K562 (cell line): ENCODE measurements around the gene PRLH. TPM values are rescaled to one million over a fixed set of nuclear protein-coding genes. Genes with fewer than 3 reads are reported as not detected.

Experiments used
- ATAC-seq: fragments of 200-7000 bp; cut with Tn5 transposase; 3 replicates; pipeline ENCODE4 v1.9.1; 2020; ENCODE audit warnings: moderate library complexity
- BruUV-seq: library from RNA; stranded (reverse); fragments of 400-500 nt; replicated peaks from 2 replicates; lab custom pipeline; 2021; lab: Mats Ljungman, UMichigan
- CTCF ChIA-PET: fragments of 300-600 bp; formaldehyde crosslinking; extraction: SDS; loops from one replicate; lab custom pipeline; 2021; ENCODE audit warnings: low intra/inter-chr PET ratio; lab: Yijun Ruan, JAX
- POLR2A ChIA-PET: fragments of 300-600, 350-650 bp; sonication (Branson Sonifier 250); formaldehyde crosslinking; extraction: SDS; loops from one replicate; lab custom pipeline; 2021; ENCODE audit warnings: antibody characterized with exemption, inconsistent platforms; lab: Yijun Ruan, JAX
- DNase-seq, 4 experiments: peaks; one replicate each; pipeline versions ENCODE4 v3.0.0 to v3.0.0-alpha.2; 2011 to 2018; ENCODE audit warnings: low spot score in 3 of 4, mixed read lengths in 3 of 4; ENCODE audit errors: extremely low read depth in 1 of 4
- FAIRE-seq: peaks from 2 replicates; lab custom pipeline; 2011; peaks lifted over from hg19 to GRCh38; lab: Jason Lieb, UNC
- H2AFZ ChIP-seq: 2 replicates; pipeline ENCODE4 v1.6.0; 2011; ENCODE audit warnings: low read depth, low read length, control low read depth, inconsistent platforms
- H3K27ac ChIP-seq: fragments of 200-600 bp; 3 replicates; pipeline ENCODE4 v1.8.0; 2011; ENCODE audit warnings: low read depth, mild to moderate bottlenecking, control low read depth, inconsistent platforms, low read length, moderate library complexity, mixed read lengths; ENCODE audit errors: extremely low read depth
- H3K27me3 ChIP-seq, 2 experiments: fragments of 300-600 bp in 1 of 2; 2 replicates in 1 of 2; 3 replicates in 1 of 2; pipeline versions ENCODE4 v1.6.0 to v1.8.0; 2011; ENCODE audit warnings: inconsistent platforms in 2 of 2, low read length in 2 of 2, mild to moderate bottlenecking in 1 of 2, mixed read lengths in 1 of 2, moderate library complexity in 1 of 2; ENCODE audit not compliant: control insufficient read depth in 2 of 2, insufficient read depth in 2 of 2
- H3K36me3 ChIP-seq: fragments of 300-600 bp; 3 replicates; pipeline ENCODE4 v1.8.0; 2011; ENCODE audit warnings: mild to moderate bottlenecking, low read length, inconsistent platforms; ENCODE audit not compliant: control insufficient read depth, insufficient read depth
- H3K4me1 ChIP-seq, 2 experiments: fragments of 200-600 bp in 1 of 2; replicated peaks in 1 of 2; 2 replicates in 1 of 2; 3 replicates in 1 of 2; pipeline versions ENCODE4 v1.5.1 to v1.8.0; 2011; ENCODE audit warnings: inconsistent platforms in 2 of 2, low read length in 2 of 2, mild to moderate bottlenecking in 1 of 2, mixed read lengths in 1 of 2, moderate library complexity in 1 of 2; ENCODE audit not compliant: control insufficient read depth in 2 of 2, insufficient read depth in 2 of 2
- H3K4me2 ChIP-seq: 2 replicates; pipeline ENCODE4 v1.6.1; 2011; ENCODE audit warnings: low read length, control low read depth, inconsistent platforms, mixed read lengths; ENCODE audit not compliant: insufficient read depth
- H3K4me3 ChIP-seq: fragments of 200-600 bp; sonication (generic), shearing (Covaris generic); 2 replicates; pipeline ENCODE4 v1.5.1; 2016; ENCODE audit warnings: control low read depth, inconsistent platforms
- H3K79me2 ChIP-seq: fragments of 200-600 bp; 3 replicates; pipeline ENCODE4 v1.8.0; 2011; ENCODE audit warnings: low read length, inconsistent platforms; ENCODE audit not compliant: control insufficient read depth, insufficient read depth
- H3K9ac ChIP-seq, 2 experiments: 2 replicates each; pipeline versions ENCODE4 v1.6.0 to v1.6.1; 2011; ENCODE audit warnings: low read depth in 2 of 2, low read length in 2 of 2, control low read depth in 1 of 2, inconsistent platforms in 1 of 2, mild to moderate bottlenecking in 1 of 2, mixed read lengths in 1 of 2; ENCODE audit not compliant: insufficient read depth in 1 of 2
- H3K9me1 ChIP-seq: one replicate; pipeline ENCODE4 v1.6.0; 2011; ENCODE audit warnings: inconsistent platforms, mild to moderate bottlenecking, low read length, moderate library complexity; ENCODE audit not compliant: control insufficient read depth, insufficient read depth
- H3K9me3 ChIP-seq: replicated peaks from 2 replicates; pipeline ENCODE4 v1.5.1; 2011; ENCODE audit warnings: low read depth, low read length, inconsistent platforms; ENCODE audit not compliant: control insufficient read depth, insufficient read depth
- H4K20me1 ChIP-seq: replicated peaks from 2 replicates; pipeline ENCODE4 v1.6.1; 2011; ENCODE audit warnings: low read length, inconsistent platforms, mixed read lengths; ENCODE audit not compliant: control insufficient read depth, insufficient read depth
- ADNP ChIP-seq: fragments of 200-800 bp; sonication (Bioruptor generic); IDR thresholded peaks from 2 replicates; pipeline ENCODE4 v1.6.1; 2016; ENCODE audit warnings: missing genetic modification characterization, missing compliant biosample characterization
- ELF1 ChIP-seq: fragments of 200-800 bp; sonication (Bioruptor generic); IDR thresholded peaks from 2 replicates; pipeline ENCODE4 v1.6.1; 2016; ENCODE audit warnings: missing genetic modification characterization, missing compliant biosample characterization
- GTF2E2 ChIP-seq: fragments of 200-800 bp; sonication (Bioruptor generic); IDR thresholded peaks from 2 replicates; pipeline ENCODE4 v1.6.1; 2016; ENCODE audit warnings: missing genetic modification characterization, missing compliant biosample characterization
- KAT2B ChIP-seq: IDR thresholded peaks from one replicate; pipeline ENCODE4 v1.6.1; 2012; ENCODE audit warnings: low read depth, mild to moderate bottlenecking, control low read depth, inconsistent platforms, low read length, moderate library complexity
- KDM2B ChIP-seq: fragments of 250-450 bp; sonication (Bioruptor Pico); IDR thresholded peaks from 2 replicates; pipeline ENCODE4 v1.8.0; 2021; ENCODE audit warnings: mild to moderate bottlenecking, moderate library complexity
- LEF1 ChIP-seq: fragments of 450-650 bp; IDR thresholded peaks from 2 replicates; pipeline ENCODE4 v1.6.1; 2016; ENCODE audit warnings: mild to moderate bottlenecking
- MED1 ChIP-seq: sonication (generic); formaldehyde crosslinking; IDR thresholded peaks from 2 replicates; pipeline ENCODE4 v1.8.1; 2023; ENCODE audit warnings: missing genetic modification reagents, borderline replicate concordance
- NFIX ChIP-seq: fragments of 250-450 bp; sonication (Bioruptor Pico); IDR thresholded peaks from 2 replicates; pipeline ENCODE4 v1.4.0; 2020; ENCODE audit warnings: low read depth, mild to moderate bottlenecking, moderate library complexity
- TBP ChIP-seq: optimal IDR thresholded peaks from 2 replicates; pipeline ENCODE3; 2011; ENCODE audit warnings: low read depth, low read length, improper control_type of control experiment
- TFE3 ChIP-seq: fragments of 450-650 bp; formaldehyde crosslinking; IDR thresholded peaks from 2 replicates; pipeline ENCODE4 v1.4.0; 2020; ENCODE audit warnings: mild to moderate bottlenecking, mixed read lengths
- ZNF699 ChIP-seq: fragments of 250-450 bp; sonication (Bioruptor Pico); IDR thresholded peaks from 2 replicates; pipeline ENCODE4 v1.8.0; 2021; ENCODE audit warnings: mild to moderate bottlenecking, moderate library complexity; ENCODE audit not compliant: insufficient replicate concordance
- WGBS: fragments of 100-300 bp; shearing (Covaris generic); methylation state at CpG from one replicate; pipeline ENCODE4 v1.1.6; 2016; ENCODE audit warnings: low coverage, mixed read lengths; ENCODE audit not compliant: insufficient coverage; ENCODE audit errors: missing lambda C conversion rate; 5-methylcytosine and 5-hydroxymethylcytosine counted together
- in situ Hi-C: fragments of 300-500 bp; cut with MboI; formaldehyde crosslinking; loops from 4 replicates; pipeline ENCODE4 v1.15.0; 2018; ENCODE audit warnings: inconsistent platforms, mixed read lengths
- intact Hi-C: fragments of 100-400 bp; cut with micrococcal nuclease; formaldehyde crosslinking; loops from 2 replicates; pipeline ENCODE4 v1.14.2; 2022
- polyA plus RNA-seq, 8 experiments: library from polyadenylated mRNA; depleted of rRNA in 4 of 8; stranded (reverse) in 5 of 8; unstranded in 3 of 8; fragments of >200 nt; fragmentation: Nextera tagmentation in 2 of 8; fragmentation: Illumina TruSeq in 1 of 8; extraction: Ambion mirVana in 2 of 8; extraction: Trizol in 1 of 8; gene quantifications; 2 replicates each; pipeline versions ENCODE4 v1.2.1 to v1.2.3, GENCODE V29; 2011 to 2014; ENCODE audit warnings: inconsistent platforms in 1 of 8, missing spikeins in 1 of 8
- total RNA-seq, 7 experiments: library from RNA; depleted of rRNA in 6 of 7; stranded (reverse); fragments of >200 nt in 6 of 7; fragmentation: Illumina TruSeq in 2 of 7; extraction: Trizol in 2 of 7; gene quantifications; 2 replicates each; pipeline versions ENCODE4 v1.2.1 to v1.2.3, GENCODE V29; 2011 to 2021; ENCODE audit warnings: low replicate concordance in 1 of 7
- TF ChIP-seq, protein P1 (sequence below), 2 experiments: fragments of 450-650 bp in 1 of 2; sonication (generic) in 1 of 2; formaldehyde crosslinking in 1 of 2; IDR thresholded peaks; 2 replicates each; pipeline versions ENCODE4 v1.7.1 to v1.9.0; 2016 to 2022; ENCODE audit warnings: inconsistent platforms in 1 of 2, mild to moderate bottlenecking in 1 of 2, missing genetic modification reagents in 1 of 2

Gene PRLH
- total and polyA plus RNA-seq, 9 of the 15 experiments (the other 6 are each of a cell fraction or from before 2014, with no cell fraction given), result not detected

DNA sequence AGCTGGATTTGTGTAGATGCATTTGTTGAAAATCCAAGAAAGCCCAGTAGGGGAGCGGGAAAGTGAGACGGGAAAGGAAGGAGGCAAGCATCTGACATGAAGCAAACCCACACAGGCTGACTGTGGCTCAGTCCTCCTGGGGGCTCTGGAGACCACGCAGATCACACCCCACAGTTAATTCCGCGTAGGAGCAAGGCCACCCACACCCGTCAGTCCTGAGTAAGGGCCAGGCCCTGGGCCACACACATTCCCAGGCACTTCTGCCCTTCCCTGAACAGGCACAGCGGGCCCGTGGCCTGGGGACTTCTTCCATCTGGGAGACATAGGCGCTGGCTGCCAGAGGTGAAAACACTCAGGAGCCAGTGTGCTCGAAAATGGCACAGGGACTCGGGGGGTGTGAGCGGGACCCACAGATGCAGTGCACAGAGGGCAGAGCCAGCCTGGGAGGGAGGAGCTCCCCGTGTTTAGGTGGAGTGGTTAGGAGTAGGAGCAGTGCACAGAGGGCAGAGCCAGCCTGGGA is 19.4 kb upstream of the PRLH start:
- in situ Hi-C loops (no loop called here), intact Hi-C loops (no loop called here)
- no peak for FAIRE-seq
- H3K27me3 ChIP-seq, result peaks cover 2 to 37% of the 10 kb centered on the region in 2 experiments; a peak in 4 of 5 replicates
- POLR2A ChIA-PET, result interaction anchor here (0.7 kb wide), 1 partner anchor 138 kb away, joined by 4 read pairs; no protein-coding TSS in a partner anchor
- CTCF ChIA-PET, result no interaction called here
- no peaks in the 10 kb centered on the region; the same call in 1 of the 2 replicates for H4K20me1 ChIP-seq
- BruUV-seq, result no TSS peak
- H3K9me3 ChIP-seq, result no peaks in the 10 kb centered on the region
- TF ChIP-seq ELF1 (tag), result no peak
- TF ChIP-seq TFE3, result no peak
- no peak for TF ChIP-seq ADNP (tag)
- no peak for TF ChIP-seq NFIX
- no peak for TF ChIP-seq LEF1
- TF ChIP-seq KAT2B, result no peak
- no peak for TF ChIP-seq TBP
- no peak for TF ChIP-seq GTF2E2 (tag)
- TF ChIP-seq MED1 (CRISPR knock-in tag), result no peak
- TF ChIP-seq, protein P1, sequence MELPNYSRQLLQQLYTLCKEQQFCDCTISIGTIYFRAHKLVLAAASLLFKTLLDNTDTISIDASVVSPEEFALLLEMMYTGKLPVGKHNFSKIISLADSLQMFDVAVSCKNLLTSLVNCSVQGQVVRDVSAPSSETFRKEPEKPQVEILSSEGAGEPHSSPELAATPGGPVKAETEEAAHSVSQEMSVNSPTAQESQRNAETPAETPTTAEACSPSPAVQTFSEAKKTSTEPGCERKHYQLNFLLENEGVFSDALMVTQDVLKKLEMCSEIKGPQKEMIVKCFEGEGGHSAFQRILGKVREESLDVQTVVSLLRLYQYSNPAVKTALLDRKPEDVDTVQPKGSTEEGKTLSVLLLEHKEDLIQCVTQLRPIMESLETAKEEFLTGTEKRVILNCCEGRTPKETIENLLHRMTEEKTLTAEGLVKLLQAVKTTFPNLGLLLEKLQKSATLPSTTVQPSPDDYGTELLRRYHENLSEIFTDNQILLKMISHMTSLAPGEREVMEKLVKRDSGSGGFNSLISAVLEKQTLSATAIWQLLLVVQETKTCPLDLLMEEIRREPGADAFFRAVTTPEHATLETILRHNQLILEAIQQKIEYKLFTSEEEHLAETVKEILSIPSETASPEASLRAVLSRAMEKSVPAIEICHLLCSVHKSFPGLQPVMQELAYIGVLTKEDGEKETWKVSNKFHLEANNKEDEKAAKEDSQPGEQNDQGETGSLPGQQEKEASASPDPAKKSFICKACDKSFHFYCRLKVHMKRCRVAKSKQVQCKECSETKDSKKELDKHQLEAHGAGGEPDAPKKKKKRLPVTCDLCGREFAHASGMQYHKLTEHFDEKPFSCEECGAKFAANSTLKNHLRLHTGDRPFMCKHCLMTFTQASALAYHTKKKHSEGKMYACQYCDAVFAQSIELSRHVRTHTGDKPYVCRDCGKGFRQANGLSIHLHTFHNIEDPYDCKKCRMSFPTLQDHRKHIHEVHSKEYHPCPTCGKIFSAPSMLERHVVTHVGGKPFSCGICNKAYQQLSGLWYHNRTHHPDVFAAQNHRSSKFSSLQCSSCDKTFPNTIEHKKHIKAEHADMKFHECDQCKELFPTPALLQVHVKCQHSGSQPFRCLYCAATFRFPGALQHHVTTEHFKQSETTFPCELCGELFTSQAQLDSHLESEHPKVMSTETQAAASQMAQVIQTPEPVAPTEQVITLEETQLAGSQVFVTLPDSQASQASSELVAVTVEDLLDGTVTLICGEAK (IDR thresholded peaks at IDR 0.05), result no peak
- TF ChIP-seq, protein P1 (CRISPR knock-in tag; IDR thresholded peaks at IDR 0.05), result no peak
- TF ChIP-seq ZNF699 (CRISPR knock-in tag), result no peak
- no peak for TF ChIP-seq KDM2B
- H3K79me2 ChIP-seq, result no peaks in the 10 kb centered on the region
- no peak overlapping the region for H3K27ac ChIP-seq
- no peak overlapping the region for H3K4me3 ChIP-seq
- no peak overlapping the region for H3K9ac ChIP-seq
- H3K36me3 ChIP-seq, result no peaks in the 10 kb centered on the region
- WGBS, result 0% methylated on average over 9 of the region's 13 CpGs
- no peak overlapping the region for H3K4me2 ChIP-seq
- ATAC-seq, result no peak
- H2AFZ ChIP-seq, result no peak overlapping the region
- no peaks in the 10 kb centered on the region for H3K9me1 ChIP-seq
- no peak for DNase-seq
- H3K4me1 ChIP-seq, result no peaks in the 10 kb centered on the region
